Glomerular visceral epithelial cell (primary cell): ENCODE results near the gene NRXN3.

ENCODE experiments used
- DNase-seq: peaks from one replicate; pipeline ENCODE4 v3.0.0-alpha.2; 2016; ENCODE audit errors: extremely low spot score

NRXN3 gene

GRCh38 chr14:78805570-78805969 lies 635.4 kb downstream of the NRXN3 start:
- no peak for DNase-seq

DNA sequence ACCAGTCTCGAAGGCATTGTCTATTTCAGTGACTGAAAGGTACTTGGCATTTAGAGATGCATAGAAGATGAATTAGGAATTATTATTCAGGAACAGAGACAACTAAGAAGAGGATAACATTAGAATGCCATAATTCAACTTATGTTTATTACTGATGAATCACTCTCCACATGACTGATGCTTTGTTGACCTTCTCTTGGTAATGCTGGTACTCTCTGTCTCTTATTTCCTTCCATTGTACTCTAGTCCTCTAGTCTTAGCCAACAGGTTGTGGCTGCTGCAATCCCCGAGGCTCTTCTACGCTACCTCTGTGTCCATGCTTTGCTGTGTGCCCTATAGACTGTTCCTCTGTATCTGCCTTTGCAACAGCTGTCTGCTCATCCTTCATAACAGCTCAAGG lies 652.9 kb downstream of the NRXN3 start:
- no peak for DNase-seq

DNA sequence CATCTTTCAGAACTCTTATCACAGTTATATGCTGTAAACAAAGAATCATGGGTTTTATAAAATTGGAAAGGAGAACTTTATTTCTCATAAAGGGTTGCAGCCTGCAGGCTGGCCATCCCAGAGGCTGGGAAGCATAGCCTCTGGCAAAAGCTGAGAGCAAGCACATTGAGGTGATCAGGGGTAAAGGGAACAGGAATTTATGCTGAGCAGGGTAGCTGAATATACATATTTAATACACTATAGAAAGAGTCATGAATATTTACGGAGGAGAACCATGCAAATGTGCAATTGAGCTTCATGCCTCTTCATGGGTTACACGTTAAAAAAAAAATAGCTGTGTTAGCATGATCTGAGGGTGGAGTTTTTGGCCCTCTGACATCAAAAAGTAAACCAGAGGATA lies 653.3 kb downstream of the NRXN3 start:
- DNase-seq, result no peak

- no peak for DNase-seq
Observed at GRCh38 chr14:78829274-78829673, 659.1 kb downstream of the NRXN3 start.

GRCh38 chr14:78834766-78835451 lies 664.7 kb downstream of the NRXN3 start:
- no peak for DNase-seq

- no peak for DNase-seq
Observed at GRCh38 chr14:78835909-78836308, 665.7 kb downstream of the NRXN3 start.

GRCh38 chr14:78836777-78837176 lies 666.6 kb downstream of the NRXN3 start:
- DNase-seq, result peak; percentile 55

GRCh38 chr14:78838959-78839358 lies 668.8 kb downstream of the NRXN3 start:
- DNase-seq, result no peak

- no peak for DNase-seq
Observed at GRCh38 chr14:78840898-78841297, 670.7 kb downstream of the NRXN3 start.

GRCh38 chr14:78847801-78848200 lies 677.6 kb downstream of the NRXN3 start:
- DNase-seq, result no peak

DNA sequence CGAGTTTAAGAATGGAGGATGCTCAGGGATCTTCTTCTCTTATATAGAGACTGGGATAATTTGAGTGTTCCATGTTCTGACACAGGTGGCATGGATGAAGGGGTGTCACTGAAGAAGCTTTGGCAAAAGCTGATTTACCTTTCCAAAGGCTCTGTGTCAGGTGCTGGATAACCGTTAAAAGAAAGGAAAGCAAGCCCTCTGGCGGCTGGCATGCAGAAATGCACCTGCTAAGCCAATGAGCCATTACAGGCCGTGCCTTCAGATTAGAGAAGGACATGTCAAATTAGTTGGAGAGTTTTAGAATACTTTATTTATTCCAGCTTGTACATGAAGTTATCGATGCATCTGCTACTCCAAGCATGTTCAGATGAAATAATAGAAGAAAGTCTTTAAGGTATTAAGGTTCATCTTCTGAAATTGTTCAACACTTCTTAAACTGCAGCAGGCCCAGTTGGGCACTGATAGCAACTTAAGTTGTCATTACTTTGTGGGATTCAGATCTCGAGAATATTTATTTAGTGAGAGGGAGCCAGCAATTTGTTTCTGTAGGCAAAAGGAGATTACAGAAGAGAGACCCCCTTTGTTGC lies 678.2 kb downstream of the NRXN3 start:
- peak; percentile 43 for DNase-seq

DNA sequence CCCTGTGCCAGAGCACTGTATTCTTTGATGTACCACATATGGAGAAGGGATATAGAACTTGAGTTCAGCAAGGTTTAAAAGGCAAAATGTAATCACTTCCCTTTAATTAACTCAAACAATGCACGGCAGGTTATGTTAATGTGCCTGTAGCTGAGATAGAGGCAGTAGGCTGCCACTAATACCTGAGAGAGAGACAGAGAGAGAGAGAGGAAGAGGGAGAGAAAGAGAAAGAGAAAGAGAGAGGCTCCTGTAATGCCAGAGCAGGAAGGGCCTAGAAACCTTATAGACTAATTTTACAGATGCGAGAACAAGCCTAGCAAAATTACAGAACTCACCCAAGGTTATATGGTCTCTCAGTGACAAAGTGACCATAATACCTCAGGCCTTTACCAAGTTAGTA lies 679.8 kb downstream of the NRXN3 start:
- no peak for DNase-seq

DNA sequence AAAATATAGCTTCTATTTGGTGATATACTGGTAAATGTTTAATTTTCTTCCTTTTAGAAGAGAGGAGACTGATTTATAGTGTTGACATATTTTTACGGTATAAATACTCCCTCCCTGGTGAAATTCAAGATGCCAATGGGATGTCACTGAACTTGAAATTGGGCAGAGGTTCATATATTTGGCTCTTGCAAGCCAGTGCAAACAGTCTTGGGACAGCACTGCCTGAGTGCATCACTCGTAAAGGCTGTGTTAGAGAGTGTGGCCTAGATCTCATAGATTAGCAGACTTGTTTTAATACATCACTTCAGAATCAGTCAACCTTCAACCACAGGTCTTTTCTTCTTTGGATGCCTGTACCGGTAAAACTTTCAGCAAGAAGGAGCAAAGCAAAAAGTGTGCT lies 681.0 kb downstream of the NRXN3 start:
- no peak for DNase-seq

GRCh38 chr14:78852040-78852439 lies 681.9 kb downstream of the NRXN3 start:
- no peak for DNase-seq

DNA sequence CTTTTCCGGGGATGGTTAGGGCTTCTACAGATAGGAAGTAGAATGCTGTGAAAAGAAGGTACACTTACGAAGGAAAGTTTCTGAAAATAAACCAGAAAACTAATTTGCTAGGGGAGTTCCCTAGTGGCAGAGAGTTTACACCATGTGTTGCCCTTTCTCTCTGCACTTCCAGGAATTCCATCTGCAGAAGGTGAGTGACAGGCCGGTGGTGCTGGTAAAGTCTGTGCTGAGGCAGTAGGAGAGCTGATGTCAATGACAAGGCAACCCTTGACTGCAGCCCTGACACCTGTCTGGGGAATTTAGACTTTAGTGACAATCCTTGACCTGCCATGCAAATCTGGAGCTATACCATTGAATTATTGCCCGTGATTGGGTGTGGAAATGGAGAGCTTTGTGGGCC lies 687.8 kb downstream of the NRXN3 start:
- no peak for DNase-seq

GRCh38 chr14:78863143-78863542 lies 693.0 kb downstream of the NRXN3 start:
- peak; percentile 40 for DNase-seq

DNA sequence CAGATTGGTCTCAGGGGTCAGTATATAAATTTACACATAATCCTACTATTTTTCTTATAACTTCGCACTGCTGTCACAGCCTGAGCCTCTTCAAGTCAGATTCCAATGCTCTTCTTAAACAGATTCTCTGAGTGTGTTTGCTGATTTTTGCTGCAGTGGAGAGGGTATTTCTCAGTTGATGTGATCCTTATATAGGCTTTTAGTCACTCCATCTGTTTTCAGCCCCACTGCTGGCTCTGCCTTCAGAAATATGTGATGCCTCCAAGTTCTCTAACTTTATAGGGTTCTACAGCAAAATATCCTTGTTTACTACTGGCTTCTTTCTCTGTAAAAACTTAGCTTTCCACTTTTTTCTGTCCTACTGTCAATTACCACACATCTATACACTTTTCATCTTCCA lies 702.7 kb downstream of the NRXN3 start:
- DNase-seq, result no peak

DNA sequence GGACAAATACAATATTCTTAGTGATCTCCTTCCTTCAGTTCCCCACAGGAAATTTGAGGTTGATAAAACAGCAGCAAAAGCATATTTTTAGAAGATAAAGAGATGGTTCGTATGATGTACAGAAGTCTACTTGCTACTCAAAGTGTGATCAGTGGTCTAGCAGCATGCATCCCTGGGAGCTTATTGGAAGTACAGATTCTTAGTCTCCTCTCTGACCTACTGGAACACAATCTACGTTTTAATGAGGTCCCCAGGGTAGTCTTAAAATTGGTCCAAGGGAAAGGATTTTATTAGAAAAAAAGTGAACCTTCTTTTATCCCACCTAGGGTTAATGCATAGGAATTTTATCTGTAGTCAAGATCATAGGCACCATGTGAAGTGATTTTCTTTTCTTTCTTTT lies 703.4 kb downstream of the NRXN3 start:
- no peak for DNase-seq

DNA sequence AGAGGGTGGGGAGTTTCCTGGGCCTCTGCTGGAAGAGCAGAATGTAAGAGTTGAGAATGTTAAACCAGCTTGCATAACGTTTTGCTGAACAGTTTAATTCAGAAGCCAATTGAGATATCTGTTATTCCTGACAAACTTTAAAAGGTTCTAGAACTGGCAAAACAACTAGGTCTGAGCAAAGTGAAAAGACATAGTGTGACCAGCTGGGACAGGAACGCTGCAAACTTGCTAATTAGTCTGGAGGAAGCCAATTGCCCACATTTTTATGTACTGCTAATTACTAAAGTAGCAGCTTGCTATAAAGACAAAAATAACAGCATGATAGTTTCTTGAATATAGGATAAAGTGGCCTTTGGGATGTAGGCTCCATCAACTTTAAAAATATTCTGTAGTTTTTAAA lies 704.9 kb downstream of the NRXN3 start:
- DNase-seq, result no peak

DNA sequence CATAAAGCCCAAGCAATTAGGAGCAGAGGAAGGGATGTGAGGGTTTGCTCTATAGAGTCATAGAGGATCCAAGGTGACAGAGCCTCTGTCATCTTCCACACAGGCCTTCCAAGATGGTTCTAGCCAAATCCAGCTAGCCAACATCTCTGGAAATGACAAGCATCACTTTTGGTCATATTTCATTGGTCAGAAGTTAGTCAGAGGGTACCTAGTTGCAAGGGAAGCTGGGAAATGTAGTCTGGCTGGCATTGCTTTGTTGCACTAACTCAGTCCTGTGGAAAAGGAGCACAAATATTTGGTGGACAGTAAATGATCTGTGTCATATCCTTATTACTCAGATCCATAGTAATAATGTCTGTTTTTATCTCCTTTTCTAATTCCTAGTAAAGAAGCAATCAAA lies 715.7 kb downstream of the NRXN3 start:
- DNase-seq, result no peak

- no peak for DNase-seq
Observed at GRCh38 chr14:78897443-78897842, 727.3 kb downstream of the NRXN3 start.

DNA sequence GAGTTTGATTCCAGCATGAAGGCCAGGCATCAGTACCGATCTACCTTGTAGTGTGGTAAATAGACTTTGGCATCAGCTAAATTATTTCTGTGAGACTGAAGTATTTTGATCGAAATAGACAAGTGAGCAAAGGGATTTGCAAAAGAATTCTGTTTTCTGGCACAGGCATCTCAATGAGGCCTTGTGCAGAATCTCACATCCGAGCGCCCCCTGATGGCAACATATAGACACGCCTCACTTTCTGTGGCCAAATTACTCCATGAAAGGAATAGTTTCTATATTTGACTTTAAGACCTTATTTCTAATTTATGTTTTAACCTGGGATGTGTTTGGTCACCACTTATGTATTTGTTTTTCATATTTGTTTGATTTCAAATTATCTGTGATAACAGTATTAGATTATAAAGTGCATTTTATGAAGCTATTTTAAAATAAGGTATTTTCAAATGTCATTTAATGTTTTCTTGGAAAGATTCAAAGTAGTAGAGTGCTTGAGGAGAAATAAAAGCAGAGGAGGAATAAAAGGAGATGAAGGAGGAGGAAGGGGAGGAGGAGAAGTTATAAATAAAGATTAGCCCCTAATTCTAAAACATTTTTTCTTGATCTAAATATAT lies 731.9 kb downstream of the NRXN3 start:
- DNase-seq, result peak; percentile 15

GRCh38 chr14:78904094-78904493 lies 733.9 kb downstream of the NRXN3 start:
- no peak for DNase-seq

- no peak for DNase-seq
Observed at GRCh38 chr14:78917462-78917861, 747.3 kb downstream of the NRXN3 start.
